IMR-90 (cell line): ENCODE measurements around the gene XKR7. TPM values are rescaled to one million over a fixed set of nuclear protein-coding genes. Genes with fewer than 3 reads are reported as not detected.

Experiments
- ATAC-seq: fragments of 200-7000 bp; cut with Tn5 transposase; 2 replicates; pipeline ENCODE4 v1.9.1; 2020; ENCODE audit warnings: low read depth, mild to moderate bottlenecking, moderate library complexity
- BruUV-seq: library from RNA; stranded (reverse); fragments of 400-500 nt; replicated peaks from 2 replicates; lab custom pipeline; 2021; lab: Mats Ljungman, UMichigan
- CTCF ChIA-PET: fragments of 300-600 bp; formaldehyde crosslinking; extraction: SDS; loops from one replicate; lab custom pipeline; 2021; ENCODE audit warnings: antibody characterized with exemption; lab: Yijun Ruan, JAX
- POLR2A ChIA-PET: fragments of 300-600 bp; sonication (Branson Sonifier 250); formaldehyde crosslinking; loops from one replicate; lab custom pipeline; 2022; ENCODE audit warnings: antibody characterized with exemption; ENCODE audit not compliant: unreplicated experiment; lab: Charles Lee
- DNase-seq: peaks from one replicate; pipeline ENCODE4 v3.0.0; 2013
- H2AFZ ChIP-seq: replicated peaks from 2 replicates; pipeline ENCODE3; 2013; ENCODE audit warnings: low read length, mild to moderate bottlenecking; ENCODE audit not compliant: poor library complexity
- H2AK5ac ChIP-seq: 2 replicates; pipeline ENCODE4 v1.6.1; 2013; ENCODE audit warnings: low read depth, low read length, inconsistent platforms
- H2AK9ac ChIP-seq: replicated peaks from 2 replicates; pipeline ENCODE3; 2013; ENCODE audit warnings: mild to moderate bottlenecking, low read depth, low read length, moderate library complexity; ENCODE audit not compliant: poor library complexity
- H2BK120ac ChIP-seq: 2 replicates; pipeline ENCODE4 v1.6.1; 2013; ENCODE audit warnings: low read depth, low read length, inconsistent platforms
- H2BK15ac ChIP-seq: 3 replicates; pipeline ENCODE4 v1.6.1; 2013; ENCODE audit warnings: low read depth, low read length, inconsistent platforms
- H2BK20ac ChIP-seq: 2 replicates; pipeline ENCODE4 v1.6.1; 2013; ENCODE audit warnings: low read depth, mild to moderate bottlenecking, inconsistent platforms, low read length, moderate library complexity
- H2BK5ac ChIP-seq: 2 replicates; pipeline ENCODE4 v1.6.1; 2013; ENCODE audit warnings: mild to moderate bottlenecking, low read depth, low read length, inconsistent platforms; ENCODE audit not compliant: poor library complexity, severe bottlenecking
- H3K14ac ChIP-seq: replicated peaks from 2 replicates; pipeline ENCODE4 v1.6.1; 2013; ENCODE audit warnings: low read depth, low read length, inconsistent platforms
- H3K18ac ChIP-seq: 2 replicates; pipeline ENCODE4 v1.6.1; 2013; ENCODE audit warnings: low read depth, low read length, control low read depth
- H3K23ac ChIP-seq: 2 replicates; pipeline ENCODE4 v1.6.1; 2013; ENCODE audit warnings: low read depth, low read length, inconsistent platforms
- H3K27ac ChIP-seq: 2 replicates; pipeline ENCODE4 v1.5.1; 2013; ENCODE audit warnings: mild to moderate bottlenecking, control low read depth, low read length; ENCODE audit not compliant: insufficient read depth
- H3K27me3 ChIP-seq: 2 replicates; pipeline ENCODE4 v1.6.1; 2013; ENCODE audit warnings: low read length; ENCODE audit not compliant: control insufficient read depth, insufficient read depth
- H3K36me3 ChIP-seq: 2 replicates; pipeline ENCODE4 v1.6.1; 2013; ENCODE audit warnings: low read length, mixed read lengths; ENCODE audit not compliant: control insufficient read depth, insufficient read depth
- H3K4ac ChIP-seq: 2 replicates; pipeline ENCODE4 v1.6.1; 2013; ENCODE audit warnings: low read depth, low read length, inconsistent platforms
- H3K4me1 ChIP-seq: 2 replicates; pipeline ENCODE4 v1.6.1; 2013; ENCODE audit warnings: low read length, mixed read lengths; ENCODE audit not compliant: control insufficient read depth, insufficient read depth
- H3K4me2 ChIP-seq: 2 replicates; pipeline ENCODE4 v1.6.1; 2013; ENCODE audit warnings: low read depth, mild to moderate bottlenecking, control low read depth, low read length, moderate library complexity
- H3K4me3 ChIP-seq: 2 replicates; pipeline ENCODE4 v1.5.1; 2013; ENCODE audit warnings: low read depth, mild to moderate bottlenecking, control low read depth, low read length, moderate library complexity; ENCODE audit not compliant: insufficient read depth
- H3K56ac ChIP-seq: 2 replicates; pipeline ENCODE4 v1.6.1; 2013; ENCODE audit warnings: low read length, inconsistent platforms; ENCODE audit not compliant: insufficient read depth; ENCODE audit errors: extremely low read depth
- H3K79me1 ChIP-seq, 2 experiments: 2 replicates each; pipeline ENCODE4 v1.6.1; 2013; ENCODE audit warnings: low read length in 2 of 2, inconsistent platforms in 1 of 2, low read depth in 1 of 2
- H3K9ac ChIP-seq: 2 replicates; pipeline ENCODE4 v1.6.1; 2013; ENCODE audit warnings: low read depth, low read length, control low read depth
- H3K9me1 ChIP-seq: 2 replicates; pipeline ENCODE4 v1.6.1; 2013; ENCODE audit warnings: low read length, inconsistent platforms; ENCODE audit not compliant: insufficient read depth
- H3K9me3 ChIP-seq: 2 replicates; pipeline ENCODE4 v1.6.1; 2013; ENCODE audit warnings: low read length; ENCODE audit not compliant: control insufficient read depth, insufficient read depth
- H4K20me1 ChIP-seq: 2 replicates; pipeline ENCODE4 v1.6.1; 2013; ENCODE audit warnings: low read length, inconsistent platforms; ENCODE audit not compliant: insufficient read depth
- H4K5ac ChIP-seq: 2 replicates; pipeline ENCODE4 v1.6.1; 2013; ENCODE audit warnings: mild to moderate bottlenecking, low read depth, low read length, control low read depth
- H4K8ac ChIP-seq, 2 experiments: 2 replicates each; pipeline ENCODE4 v1.6.1; 2013; ENCODE audit warnings: low read depth in 2 of 2, low read length in 2 of 2, control low read depth in 1 of 2, inconsistent platforms in 1 of 2
- H4K91ac ChIP-seq: 2 replicates; pipeline ENCODE4 v1.6.1; 2013; ENCODE audit warnings: low read depth, low read length, inconsistent platforms; ENCODE audit not compliant: insufficient read depth
- CEBPB ChIP-seq: IDR thresholded peaks from 2 replicates; pipeline ENCODE4 v1.6.1; 2012; ENCODE audit warnings: low read depth, low read length, improper control_type of control experiment
- ELK1 ChIP-seq: fragments of 150-350 bp; IDR thresholded peaks from 2 replicates; pipeline ENCODE4 v1.6.1; 2016; ENCODE audit warnings: low read depth, mild to moderate bottlenecking, low read length, moderate library complexity, borderline replicate concordance
- MAZ ChIP-seq: IDR thresholded peaks from 2 replicates; pipeline ENCODE4 v1.6.1; 2012; ENCODE audit warnings: low read depth, mild to moderate bottlenecking, low read length, improper control_type of control experiment, moderate library complexity, borderline replicate concordance
- USF2 ChIP-seq: fragments of 150-350 bp; IDR thresholded peaks from 2 replicates; pipeline ENCODE4 v1.6.1; 2017; ENCODE audit warnings: mild to moderate bottlenecking, antibody characterized with exemption, low read length, low read depth
- WGBS, 2 experiments: methylation state at CpG; one replicate each; pipeline versions ENCODE4 v1.1.5 to v1.1.7; 2013; ENCODE audit warnings: missing lambda C conversion rate in 2 of 2; ENCODE audit not compliant: insufficient read length in 1 of 2; ENCODE audit errors: extremely low coverage in 2 of 2; 5-methylcytosine and 5-hydroxymethylcytosine counted together
- dilution Hi-C: fragments of 300-500 bp; cut with HindIII; formaldehyde crosslinking; loops from one replicate; pipeline ENCODE4 v1.14.3; 2018; ENCODE audit warnings: low sequenced_read_pairs; ENCODE audit not compliant: unreplicated experiment
- in situ Hi-C: fragments of 300-500 bp; cut with MboI; formaldehyde crosslinking; loops from 3 replicates; pipeline ENCODE4 v1.14.3; 2019; ENCODE audit warnings: low sequenced_read_pairs, inconsistent platforms, mixed read lengths
- intact Hi-C: fragments of 100-400 bp; cut with micrococcal nuclease; formaldehyde crosslinking; loops from 2 replicates; pipeline ENCODE4 v1.10.0; 2022
- polyA plus RNA-seq, 3 experiments: library from polyadenylated mRNA; depleted of rRNA; stranded (reverse); fragments of >200 nt; gene quantifications; 2 replicates each; pipeline ENCODE4 v1.2.3, GENCODE V29; 2012; ENCODE audit warnings: low replicate concordance in 1 of 3
- total RNA-seq: library from RNA; depleted of rRNA; stranded (reverse); fragments of >200 nt; gene quantifications from 2 replicates; pipeline ENCODE4 v1.2.3, GENCODE V29; 2012

The XKR7 gene
- total and polyA plus RNA-seq, 2 of the 4 experiments (the other 2 are of a cell fraction) = not detected

GRCh38 chr20:32006841-32007786 lies 39.2 kb downstream of the XKR7 start (continued):
- TF ChIP-seq USF2 = no peak

DNA sequence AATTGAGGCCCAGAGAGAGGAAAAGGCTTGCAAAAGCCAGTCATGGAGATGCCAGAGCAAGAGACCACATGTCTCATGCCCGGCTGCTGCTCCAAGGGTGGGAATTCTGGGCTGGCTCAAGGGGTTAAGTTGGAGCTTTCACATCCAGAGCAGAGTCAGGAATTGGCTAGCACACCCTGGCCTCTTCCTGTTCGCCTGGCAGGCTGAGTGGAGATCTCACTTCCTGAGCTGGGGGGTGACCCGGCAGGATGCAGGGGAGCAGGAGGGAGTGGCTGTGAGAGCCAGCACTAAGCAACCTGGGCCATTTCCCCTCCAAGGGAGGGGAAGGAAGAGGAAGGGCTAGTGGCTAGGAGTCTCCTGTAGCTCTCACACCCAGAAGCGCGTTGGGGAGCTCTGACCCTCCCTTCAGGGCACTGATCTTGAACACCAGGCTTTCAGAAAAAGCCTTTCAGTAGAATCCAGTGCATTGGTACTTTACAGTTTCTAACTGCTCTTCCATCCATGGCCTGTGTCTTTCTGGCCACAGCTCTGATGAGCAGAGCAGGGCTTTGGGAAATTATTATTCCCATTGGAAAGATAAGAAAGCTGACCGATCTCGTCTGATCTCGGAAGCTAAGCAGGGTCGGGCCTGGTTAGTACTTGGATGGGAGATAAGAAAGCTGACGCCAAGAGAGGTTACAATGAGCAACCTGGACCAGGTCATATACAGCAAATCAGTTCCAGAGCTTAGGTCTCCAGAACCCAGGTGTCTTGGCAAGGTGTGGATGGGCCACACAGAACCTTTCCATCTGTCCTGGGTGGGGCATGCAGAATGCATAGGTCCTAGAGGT lies 40.1 kb downstream of the XKR7 start:
- no peak overlapping the region for H2BK120ac ChIP-seq
- no peak overlapping the region for H3K18ac ChIP-seq
- ChIA-PET CTCF (interaction anchor here (0.5 kb wide), 1 partner anchor 267 kb away, joined by 3 read pairs; no protein-coding TSS in a partner anchor), POLR2A (no interaction called here)
- H4K5ac ChIP-seq = no peak overlapping the region
- no TSS peak for BruUV-seq
- no peak overlapping the region for H2AK5ac ChIP-seq
- in situ Hi-C loops = no loop called here
- no peak overlapping the region for H3K56ac ChIP-seq
- H3K4me3 ChIP-seq = no peak overlapping the region
- WGBS, 2 experiments = no CpG with 5 or more reads among the region's 10 CpGs
- DNase-seq = no peak
- no peak overlapping the region for H2AK9ac ChIP-seq
- no peaks in the 10 kb centered on the region for H3K79me1 ChIP-seq
- H4K91ac ChIP-seq = no peak overlapping the region
- no peaks in the 10 kb centered on the region for H3K9me1 ChIP-seq
- H4K20me1 ChIP-seq = no peaks in the 10 kb centered on the region
- no peak overlapping the region for H3K14ac ChIP-seq
- no peak for TF ChIP-seq CEBPB
- TF ChIP-seq ELK1 = no peak
- no peak for TF ChIP-seq MAZ
- ATAC-seq = no peak
- intact Hi-C loops = no loop called here
- no peak overlapping the region for H3K4ac ChIP-seq
- H3K4me2 ChIP-seq = no peak overlapping the region
- no peak overlapping the region for H2AFZ ChIP-seq
- no peak overlapping the region for H2BK5ac ChIP-seq
- H3K9ac ChIP-seq = no peak overlapping the region
- no peaks in the 10 kb centered on the region for H3K9me3 ChIP-seq
- H3K23ac ChIP-seq = no peak overlapping the region
- no peak overlapping the region for H2BK15ac ChIP-seq
- peaks cover 59% of the 10 kb centered on the region for H3K27me3 ChIP-seq
- no peaks in the 10 kb centered on the region for H3K36me3 ChIP-seq
- H3K4me1 ChIP-seq = no peaks in the 10 kb centered on the region
- H4K8ac ChIP-seq = no peak overlapping the region
- H3K27ac ChIP-seq = no peak overlapping the region
- dilution Hi-C loops = no loop called here
- H2BK20ac ChIP-seq = no peak overlapping the region
